Kidney glomerular epithelial cell (primary cell): ENCODE results near the gene SYNGAP1.
"Not testable (repeated sequence)": the region's sequence is repeated elsewhere in the genome, so short reads cannot be mapped to it uniquely, and the experiment has no call there.

Source experiments
- DNase-seq: peaks from one replicate; lab custom pipeline; 2025; lab: John Stamatoyannopoulos, UW

The SYNGAP1 gene

DNA sequence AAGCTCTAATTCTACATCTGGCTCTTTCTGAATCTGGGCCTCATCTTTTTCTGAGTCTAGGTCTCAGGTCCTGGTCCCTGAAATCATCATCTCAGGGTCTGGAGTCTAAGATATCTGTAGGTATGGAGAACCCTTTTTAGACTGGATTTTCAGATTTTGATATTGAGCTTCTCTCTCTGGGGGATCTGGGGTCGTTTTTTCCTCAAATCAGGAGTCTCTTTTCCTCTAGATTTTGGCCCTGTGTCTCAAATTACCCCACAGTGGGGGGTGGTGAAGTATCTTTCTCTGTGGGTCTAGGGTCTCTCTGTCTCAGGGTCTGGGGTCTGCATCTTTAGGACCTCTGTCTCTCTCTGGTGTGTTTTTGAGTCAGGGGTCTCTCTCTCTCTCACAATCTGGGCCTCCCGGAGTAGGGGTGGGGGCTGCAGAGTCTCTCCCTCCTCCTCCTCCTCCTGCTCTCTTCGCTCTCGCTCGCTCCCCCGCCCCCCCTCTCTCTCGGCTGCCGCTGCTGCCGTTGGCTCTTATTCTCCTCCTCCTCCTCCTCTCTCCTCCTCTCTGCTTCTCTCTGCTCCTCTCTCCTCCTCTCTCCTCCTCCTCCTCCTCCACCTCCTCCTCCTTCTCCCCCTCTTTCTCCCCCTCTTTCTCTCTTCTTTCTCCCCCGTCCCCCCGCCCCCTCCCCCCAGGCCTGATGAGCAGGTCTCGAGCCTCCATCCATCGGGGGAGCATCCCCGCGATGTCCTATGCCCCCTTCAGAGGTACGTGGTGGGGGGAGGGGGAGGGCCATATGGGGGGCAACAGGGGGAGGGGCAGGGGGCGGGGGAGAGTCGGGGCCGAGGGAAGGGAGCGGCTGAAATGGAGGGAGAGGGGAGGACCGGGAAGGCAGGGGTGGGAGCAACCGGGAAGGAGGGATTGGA, at the start of gene SYNGAP1:
TSS of gene SYNGAP1 (plus strand) at position 486 of the 911 bp plus-strand sequence. CDS start at position 686, 200 bp downstream.
- DNase-seq: no peak

DNA sequence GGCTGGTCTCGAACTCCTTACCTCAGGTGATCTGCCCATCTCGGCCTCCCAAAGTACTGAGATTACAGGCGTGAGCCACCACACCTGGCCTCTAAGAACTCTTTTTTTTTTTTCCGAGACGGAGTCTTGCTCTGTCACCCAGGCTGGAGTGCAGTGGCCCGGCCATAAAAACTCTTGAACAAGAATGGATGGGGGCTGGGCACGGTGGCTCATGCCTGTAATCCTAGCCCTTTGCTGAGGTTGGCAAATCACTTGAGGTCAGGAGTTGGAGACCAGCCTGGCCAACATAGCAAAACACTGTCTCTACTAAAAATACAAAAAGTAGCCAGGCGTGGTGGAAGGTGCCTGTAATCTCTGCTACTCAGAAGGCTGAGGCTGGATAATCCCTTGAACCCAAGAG, 48.0 kb upstream of the SYNGAP1 start:
- DNase-seq: not testable (repeated sequence)

DNA sequence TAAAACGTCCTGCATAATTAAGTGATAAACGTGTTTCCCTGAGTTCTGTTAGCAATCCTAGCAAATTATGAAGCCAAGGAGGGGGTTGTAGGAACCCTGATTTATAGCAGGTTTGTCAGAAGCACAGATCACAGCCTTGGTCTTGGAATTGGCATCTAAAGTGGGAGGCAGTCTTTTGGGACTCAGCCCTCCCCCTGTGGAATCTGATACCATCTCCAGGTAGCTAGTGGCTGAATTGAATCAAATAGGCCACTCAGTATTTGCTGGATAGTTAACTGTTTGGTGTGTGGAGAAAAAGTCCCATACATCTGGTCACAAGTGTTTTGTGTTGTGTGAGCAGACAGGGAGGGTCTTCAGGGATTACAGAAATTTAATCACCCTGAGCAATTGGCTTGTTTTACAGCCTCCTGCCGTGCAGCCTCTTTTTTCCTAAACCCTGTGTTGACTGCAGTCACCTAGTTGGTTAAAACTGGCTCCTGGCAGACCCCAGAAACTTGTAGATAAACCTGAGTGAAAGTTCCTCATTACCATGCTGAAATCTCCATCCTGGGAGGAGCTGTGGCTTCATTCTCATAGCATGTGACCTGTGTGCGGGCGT, 47.2 kb upstream of the SYNGAP1 start:
- no peak for DNase-seq

DNA sequence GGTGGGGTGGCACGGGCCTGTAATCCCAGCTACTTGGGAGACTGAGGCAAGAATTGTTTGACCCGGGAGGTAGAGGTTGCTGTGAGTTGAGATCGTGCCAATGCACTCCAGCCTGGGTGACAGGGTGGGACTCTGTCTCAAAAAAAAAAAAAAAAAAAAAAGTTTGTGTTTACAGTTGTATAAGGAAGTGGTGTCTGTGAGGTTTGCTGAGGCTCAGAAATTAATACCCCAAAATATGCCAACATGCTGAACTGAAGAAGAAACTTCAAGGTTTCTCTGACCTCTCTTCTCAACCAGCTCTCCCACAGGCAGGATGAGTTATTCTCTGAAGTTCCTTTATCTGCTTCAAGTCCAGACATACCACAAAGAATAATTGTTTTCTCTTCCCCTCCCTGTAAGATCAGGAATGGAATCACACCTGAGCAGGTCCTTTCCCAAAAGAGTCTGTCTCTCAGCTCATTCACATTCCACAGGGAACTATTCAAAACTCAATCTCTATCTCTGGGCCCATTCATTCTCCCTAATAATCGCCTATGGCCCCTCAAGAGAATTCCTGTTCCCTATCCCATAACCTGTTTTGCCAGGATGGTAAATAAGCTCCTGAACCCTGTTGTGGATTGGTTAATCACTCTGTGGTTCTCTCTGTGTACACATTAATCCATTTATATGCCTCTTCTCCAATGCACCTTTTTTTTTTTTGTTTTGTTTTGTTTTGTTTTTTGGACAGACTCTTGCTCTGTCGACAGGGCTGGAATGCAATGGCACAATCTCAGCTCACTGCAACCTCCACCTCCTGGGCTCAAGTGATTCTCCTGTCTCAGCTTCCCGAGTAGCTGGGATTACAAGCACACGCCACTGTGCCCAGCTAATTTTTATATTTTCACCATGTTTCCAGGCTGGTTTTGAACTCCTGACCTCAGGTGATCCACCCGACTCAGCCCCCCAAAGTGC, 45.6 kb upstream of the SYNGAP1 start:
- DNase-seq: no peak

DNA sequence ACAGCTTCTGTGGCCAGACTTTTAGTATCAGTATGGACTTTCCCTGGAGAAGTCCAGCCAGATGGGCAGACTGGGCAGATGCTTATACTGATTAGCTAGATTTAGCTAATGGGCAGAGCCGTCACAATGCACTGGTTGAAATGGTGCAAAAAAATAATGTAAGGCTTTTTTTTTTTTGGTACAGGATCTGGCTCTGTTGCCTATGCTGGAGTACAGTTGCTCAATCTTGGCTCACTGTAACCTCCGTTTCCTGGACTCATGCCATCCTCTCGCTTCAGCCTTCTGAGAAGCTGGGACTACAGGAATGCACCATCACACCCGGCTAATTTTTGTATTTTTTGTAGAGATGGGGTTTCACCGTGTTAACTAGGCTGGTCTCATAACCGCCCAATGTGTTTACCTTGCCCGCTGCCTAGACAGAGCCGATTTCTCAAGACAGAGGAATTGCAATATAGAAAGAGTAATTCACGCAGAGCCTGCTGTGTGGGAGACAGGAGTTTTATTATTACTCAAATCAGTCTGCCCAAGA, 44.7 kb upstream of the SYNGAP1 start:
- peak; percentile 56 for DNase-seq

DNA sequence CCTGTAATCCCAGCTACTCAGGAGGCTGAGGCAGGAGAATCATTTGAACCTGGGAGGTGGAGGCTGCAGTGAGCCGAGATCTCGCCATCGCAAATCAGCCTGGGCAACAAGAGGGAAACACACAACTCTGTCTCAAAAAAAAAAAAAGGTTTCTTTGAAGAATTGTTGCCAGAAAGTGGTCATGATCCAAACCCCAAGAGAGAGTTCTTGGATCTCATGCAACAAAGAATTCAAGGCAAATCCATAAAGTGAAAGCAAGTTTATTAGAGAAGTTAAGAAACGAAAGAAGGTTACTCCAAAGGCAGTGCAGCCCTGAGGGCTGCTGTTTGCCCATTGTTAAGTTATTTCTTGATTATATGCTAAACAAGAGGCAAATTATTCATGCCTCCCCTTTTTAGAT, 42.7 kb upstream of the SYNGAP1 start:
- no peak for DNase-seq

DNA sequence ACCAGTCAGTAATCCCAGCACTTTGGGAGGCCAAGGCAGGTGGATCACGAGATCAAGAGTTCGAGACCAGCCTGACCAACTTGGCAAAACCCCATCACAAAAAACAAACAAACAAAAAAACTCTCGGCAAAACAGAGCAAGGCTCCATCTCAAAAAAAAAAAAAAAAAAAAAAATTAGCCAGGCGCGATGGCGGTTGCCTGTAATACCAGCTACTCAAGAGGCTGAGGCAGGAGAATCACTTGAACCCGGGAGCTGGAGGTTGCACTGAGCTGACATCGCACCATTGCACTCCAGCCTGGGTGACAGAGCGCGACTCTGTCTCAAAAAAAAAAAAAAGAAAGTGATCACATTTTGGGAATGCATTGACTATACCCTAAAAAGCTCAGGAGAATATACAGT, 40.7 kb upstream of the SYNGAP1 start:
- not testable (repeated sequence) for DNase-seq

DNA sequence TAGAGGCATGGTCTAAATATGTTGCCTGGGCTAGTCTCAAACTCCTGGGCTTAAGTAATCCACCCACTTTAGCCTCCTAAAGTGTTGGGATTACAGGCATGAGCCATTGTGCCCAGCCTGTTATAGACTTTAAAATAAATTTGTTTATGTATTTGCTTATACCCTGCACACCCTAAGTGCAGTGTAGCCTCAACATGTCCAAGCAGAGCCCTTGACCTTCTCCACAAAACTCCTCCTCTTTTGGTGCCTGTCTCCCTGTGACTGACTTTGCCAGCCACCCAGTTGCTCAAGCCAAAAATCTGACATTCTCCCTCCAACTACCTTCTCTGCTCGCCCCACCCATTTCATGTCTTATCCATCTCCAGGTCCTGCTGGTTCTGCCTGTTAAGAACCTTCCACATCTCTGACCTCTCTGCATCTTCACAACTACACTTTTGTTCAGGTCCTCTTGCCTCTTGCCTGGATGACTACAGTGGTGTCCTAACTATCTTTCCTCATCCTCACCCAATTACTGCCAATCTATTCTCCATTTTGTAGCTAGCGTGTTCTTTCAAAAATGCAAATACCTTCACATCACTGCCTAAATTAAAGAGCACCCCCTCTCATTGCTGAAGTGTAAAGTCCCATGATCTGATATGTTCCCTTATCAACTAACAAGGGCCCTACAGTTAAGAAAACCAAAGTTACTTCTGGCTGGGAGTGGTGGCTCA, 39.4 kb upstream of the SYNGAP1 start:
- DNase-seq: no peak

DNA sequence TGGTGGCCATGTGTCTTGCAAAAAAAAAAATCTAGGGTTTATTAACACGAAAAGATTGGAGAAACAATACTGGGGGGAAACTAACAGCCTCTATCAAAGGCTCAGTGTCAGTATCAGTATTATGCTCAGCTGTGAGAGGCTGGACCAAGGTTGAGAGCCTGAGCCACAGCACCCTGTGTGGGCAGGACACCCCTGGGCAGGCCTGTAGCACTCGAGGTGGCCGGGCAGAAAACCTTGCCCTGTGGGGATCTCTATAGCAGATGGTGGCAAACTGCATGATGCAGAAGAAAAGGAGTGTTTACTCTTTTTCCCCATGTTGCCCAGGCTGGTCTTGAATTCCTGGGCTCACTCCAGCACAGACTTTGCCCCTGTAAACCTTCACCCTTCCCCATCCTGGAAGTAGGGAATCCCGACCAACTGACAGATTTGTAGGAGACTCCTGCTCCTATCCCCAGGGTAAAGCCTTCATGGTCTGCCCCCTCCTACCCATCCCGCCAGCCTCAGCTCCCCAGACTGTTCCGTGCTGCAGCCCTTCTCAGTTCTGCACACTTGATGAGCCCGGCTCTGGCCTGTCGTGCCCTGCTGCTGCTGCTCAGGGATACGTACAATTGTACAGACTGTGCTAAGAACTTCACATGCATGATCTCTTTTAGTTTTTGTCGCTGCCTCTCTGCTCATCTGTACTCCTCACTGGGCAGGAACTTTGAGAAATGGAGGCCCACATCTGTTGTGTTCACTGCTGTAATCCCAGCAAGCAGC, 36.3 kb upstream of the SYNGAP1 start:
- no peak for DNase-seq

DNA sequence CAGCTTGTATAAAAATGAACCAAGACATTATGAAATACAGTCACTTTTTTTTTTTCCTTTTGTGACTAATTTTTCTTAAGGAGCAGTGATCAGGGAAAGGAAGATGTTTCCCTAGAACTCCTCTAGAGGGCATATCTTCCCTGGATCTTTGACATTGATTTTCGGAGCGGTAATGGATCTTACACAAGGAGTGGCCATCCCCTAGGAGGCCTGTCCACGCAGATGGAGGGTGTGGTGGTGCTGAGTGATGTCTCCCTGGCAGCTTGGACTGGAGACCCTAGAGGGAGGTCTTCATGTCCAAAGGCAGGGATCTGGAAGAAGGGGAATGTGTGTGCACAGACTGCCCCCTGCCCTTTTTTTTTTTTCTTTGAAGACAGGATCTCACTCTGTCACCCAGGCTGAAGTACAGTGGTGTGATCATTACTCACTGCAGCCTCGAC, 35.3 kb upstream of the SYNGAP1 start:
- DNase-seq: peak; percentile 48

DNA sequence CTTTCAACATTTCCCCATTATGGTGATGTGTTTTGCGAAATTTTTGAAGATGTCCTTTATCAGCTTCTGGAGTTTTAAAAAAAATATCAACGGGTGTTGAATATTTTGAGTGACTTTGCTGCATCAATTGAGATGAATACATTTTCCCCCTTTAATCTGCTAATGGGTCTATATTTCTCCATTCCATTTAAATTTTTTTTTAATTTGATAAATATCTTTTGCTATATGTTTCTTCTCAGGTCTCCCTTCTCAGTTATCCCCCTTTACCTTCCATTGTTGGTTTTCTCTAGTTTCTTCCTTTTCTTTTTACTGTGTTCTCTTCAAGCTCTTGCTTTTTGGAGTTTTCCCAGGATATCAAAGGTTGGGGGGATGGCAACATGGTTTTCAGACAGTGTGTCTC, 29.7 kb upstream of the SYNGAP1 start:
- no peak for DNase-seq

DNA sequence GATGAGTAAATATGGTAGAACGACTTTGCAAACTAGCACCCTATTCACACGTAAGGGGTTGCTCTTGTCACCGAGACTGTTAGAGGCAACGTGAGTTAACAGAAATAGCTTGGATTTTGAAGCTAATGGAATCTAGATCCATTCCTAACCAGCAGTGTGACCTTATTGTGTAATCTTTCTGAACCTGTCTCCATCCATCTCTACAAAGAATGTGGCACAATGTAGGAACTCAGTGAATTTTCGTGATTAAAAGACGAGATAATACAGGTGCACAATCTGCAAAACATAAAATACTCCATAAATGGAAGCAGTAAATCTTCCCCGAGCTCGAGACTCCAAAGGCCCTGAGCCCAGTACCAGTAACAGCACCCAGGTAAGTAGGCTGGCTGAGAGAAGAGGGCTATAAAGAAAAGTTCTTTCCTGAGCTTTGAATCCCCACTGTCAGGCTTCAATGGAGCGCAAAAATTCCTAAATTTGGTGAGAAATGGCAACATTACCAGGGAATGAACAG, 29.0 kb upstream of the SYNGAP1 start:
- no peak for DNase-seq

DNA sequence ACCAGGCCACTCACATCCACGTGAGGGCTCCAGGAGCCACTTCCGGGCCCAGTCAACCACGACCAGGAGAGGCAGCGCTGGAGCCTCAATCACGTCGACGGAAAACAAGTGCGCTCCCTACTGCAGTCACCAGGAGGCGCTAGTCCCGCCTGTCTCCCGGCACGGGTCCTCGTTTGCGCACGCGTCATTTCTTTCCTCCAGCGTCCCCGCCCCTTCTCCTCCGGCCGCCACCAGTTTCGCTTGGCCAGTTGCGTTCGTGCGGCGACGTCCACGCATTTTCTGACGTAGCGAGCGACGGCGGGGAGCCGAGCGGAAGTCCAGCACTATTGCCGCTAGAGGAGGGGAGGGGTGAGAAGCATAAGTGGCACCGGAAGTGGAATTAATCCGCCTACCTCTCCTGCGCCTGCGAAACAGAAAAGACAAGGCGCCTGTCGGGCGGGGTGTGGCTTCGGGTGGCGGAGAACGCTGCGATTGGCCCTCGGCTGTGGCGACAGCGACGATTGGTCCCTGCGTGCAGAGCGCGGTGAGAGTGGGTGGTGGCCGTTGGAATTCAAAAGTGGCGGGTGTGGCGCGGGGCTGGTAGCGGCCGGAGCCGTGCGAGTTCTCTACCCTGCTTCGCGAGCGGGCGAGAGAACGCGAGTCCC, 28.5 kb upstream of the SYNGAP1 start, which contains the start of gene KIFC1:
TSS of gene KIFC1 (plus strand) at position 546 of the 644 bp plus-strand sequence. CDS start 163 bp downstream, outside the sequence.
- DNase-seq: peak; percentile 100

DNA sequence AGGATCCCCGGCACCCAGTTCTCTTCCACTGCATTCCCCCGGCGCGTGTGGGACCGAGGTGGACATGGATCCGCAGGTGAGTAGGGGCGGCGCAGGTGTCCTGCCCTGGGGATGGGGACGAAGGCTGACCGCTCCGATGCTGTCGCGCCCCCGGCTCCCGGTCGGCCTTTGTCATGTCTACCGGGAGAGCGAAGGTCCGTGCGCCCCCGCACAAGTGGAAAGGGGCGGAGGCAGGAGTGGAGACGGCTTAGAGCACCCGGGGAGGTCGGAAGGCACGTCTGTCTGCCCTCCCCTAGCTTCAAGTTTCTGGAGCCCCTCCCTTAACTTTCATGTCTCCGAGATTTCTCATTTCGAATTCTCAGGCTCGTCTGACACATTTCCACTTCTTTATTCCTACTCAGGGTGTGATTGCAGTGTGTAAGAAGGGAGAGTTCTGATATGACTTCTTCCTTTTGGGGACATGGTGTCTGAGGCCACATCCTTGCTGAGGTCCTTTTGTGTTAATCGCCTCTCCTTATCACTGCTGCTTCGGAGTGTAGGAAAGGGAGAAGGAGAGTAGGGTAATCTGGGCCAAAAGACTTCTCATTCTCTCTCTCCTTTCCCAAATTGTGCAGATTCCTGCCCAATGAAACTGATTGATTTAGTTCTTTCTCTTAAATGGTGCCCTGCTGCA, 27.8 kb upstream of the SYNGAP1 start:
- no peak for DNase-seq

DNA sequence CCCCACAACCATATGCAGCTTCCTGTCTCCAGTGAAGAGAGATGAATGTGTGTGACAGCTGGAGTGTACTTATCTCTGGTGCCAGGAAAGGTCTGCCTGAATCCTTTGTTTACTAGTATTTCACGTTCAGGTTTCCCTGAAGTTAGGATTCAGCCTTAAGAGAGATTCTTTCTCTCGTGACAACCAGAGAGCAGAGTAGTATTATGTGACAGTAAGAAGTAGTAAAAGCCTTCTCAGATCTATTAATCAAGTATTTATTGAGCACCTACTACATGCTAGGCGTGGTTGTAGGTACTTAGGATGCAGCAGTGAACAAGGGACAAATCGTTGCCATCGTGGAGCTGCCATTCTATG, 27.3 kb upstream of the SYNGAP1 start:
- no peak for DNase-seq

DNA sequence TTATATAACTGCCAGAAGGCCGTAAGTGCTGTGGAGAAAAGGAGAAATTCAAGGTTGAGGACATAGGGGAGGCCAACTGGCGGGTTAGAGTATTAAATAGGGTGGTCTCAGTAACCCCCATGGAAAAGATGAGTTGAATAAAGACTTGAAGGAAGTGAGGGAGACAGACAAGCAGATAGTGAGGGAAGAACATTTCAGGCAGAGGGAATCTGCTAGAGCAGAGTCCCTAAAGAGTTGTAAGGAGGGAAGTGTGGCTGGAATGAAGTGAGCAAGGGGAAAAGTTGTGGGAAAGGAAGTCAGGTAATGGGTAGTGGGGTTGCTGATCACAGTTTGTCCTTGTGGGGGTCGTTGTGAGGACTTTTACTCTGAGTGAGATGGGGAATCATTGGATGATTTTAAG, 26.9 kb upstream of the SYNGAP1 start:
- DNase-seq: no peak

DNA sequence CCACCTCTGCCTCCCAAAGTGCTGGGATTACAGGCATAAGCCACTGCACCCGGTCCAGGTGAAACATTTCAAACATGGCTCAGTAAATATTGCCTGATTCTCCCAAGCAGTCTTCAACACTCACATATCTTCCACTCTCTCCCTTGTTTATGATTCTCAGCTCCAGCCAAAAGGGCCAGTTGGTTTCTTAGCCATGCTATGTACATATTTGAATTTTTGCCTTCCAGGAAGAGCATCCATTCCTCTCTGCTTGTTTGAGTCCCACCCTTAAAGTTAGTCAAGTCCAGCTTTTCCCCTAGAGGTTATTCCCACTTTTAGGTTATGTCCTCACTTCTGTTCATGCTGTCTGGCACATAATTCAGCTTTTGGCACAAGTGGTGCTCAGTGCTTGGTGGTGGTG, 22.3 kb upstream of the SYNGAP1 start:
- DNase-seq: no peak

DNA sequence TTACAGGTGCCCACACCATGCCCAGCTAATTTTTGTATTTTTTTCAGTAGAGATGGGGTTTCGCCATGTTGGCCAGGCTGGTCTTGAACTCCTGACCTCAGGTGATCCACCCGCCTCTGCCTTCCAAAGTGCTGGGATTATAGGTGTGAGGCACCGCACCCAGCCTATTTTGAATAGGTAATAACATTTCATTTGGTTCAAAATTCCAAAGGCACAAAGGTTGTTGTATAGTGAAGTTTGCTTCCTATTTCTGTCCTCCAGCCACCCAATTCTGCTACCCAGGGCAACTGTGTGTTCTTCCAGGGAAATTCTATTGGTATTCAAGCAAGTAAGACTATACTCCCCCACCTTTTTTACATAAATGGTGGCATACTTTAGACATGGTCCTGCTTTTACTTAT, 21.3 kb upstream of the SYNGAP1 start:
- DNase-seq: not testable (repeated sequence)

DNA sequence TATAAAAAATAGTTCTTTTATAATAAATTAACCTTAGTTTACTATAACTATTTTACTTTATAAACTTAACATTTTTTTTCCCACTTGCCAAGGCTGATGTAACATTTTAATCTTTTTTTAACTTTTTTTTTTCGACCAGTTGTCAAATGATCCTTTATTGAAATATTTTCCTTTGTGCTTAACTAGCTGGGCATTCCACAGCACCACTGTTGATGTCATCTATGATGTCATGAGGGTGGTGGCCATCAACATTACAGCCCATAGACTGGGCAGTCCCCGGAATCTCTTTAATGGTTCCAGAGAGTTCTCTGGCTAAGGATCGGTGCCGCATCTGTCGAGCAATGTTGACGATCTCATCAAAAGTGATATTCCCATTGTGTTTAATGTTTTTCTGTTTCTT, 20.0 kb upstream of the SYNGAP1 start:
- DNase-seq: not testable (repeated sequence)
